EL (cell line): ENCODE data around the gene PNLIPRP3.

Experiments
- DNase-seq: peaks from one replicate; pipeline ENCODE4 v3.0.0-alpha.2; 2016

Gene PNLIPRP3

DNA sequence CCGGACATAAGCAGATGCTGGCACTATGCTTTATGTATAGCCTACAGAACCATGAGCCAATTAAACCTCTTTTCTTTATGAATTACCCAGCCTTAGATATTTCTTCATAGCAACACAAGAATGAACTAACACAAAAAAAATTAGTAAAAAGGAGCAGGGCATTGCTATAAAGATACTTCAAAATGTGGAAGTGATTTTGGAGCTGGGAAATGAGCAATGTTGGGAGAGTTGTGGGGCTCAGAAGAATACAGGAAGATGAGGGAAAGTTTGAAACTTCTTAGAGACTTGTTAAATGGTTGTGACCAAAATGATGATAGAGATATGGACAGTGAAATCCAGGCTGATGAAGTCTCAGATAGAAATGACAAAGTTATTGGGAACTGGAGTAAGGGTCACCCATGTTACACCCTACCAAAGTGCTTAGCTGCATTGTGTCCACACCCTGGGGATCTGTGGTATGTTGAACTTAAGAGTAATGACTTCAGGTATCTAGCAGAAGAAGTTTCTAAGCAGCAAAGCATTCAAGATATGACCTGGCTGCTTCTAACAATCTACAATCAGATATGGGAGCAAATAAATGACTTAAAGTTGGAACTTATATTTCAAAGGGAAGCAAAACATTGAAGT, 24.2 kb downstream of the PNLIPRP3 start:
- DNase-seq: no peak

DNA sequence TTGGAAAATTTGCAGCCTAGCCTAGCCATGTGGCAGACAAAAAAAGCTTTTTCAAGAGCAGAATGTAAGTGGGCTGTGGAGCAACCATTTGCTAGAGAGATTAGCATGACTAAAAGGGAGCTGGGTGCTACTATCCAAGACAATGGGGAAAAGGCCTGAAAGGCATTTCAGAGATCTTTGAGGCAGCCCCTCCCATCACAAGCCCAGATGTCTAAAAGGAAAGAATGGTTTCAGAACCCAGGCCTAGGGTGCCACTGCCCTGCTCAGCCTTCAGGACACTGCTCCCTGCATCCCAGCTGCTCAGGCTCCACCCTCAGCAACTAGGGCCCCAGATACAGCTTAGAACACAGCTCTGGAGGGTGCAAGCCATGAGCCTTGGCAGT, 24.7 kb downstream of the PNLIPRP3 start:
- DNase-seq: no peak

DNA sequence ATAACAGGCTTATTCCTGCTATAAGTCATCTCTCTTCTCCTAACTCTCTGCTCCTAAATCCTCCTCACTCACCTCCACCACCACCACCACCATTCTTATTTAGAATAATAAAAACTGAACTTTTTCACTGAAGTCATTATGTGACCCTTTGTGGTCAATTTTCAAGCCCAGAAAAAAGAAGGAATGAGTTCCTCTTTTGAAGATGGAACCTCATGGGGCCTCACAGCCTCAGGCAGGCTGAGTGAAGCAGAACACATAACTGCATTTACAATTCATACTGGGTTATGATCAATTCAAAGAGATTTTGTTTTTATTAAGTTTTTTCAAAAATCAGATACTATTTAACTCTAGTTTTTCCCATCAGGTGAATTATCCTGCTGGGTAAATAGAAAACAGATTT, 29.8 kb downstream of the PNLIPRP3 start:
- DNase-seq: no peak

DNA sequence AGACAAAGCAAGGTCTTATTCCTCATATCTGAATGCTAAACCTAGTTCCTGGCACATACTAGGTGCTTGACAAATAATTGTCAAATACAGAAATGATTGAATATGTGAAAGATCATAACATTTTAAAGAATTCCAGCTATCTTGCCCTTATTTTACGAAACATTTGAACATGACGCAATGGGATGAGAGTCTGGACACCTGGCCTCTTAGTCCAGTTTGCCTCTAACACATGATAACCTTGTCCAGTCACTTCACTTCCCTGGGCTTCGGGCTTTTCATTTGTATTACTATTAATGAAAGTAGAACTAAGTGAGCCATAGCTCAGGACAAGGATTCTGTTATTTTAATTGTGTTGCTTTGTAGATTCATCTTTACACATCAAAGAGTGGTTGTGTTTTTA, 32.6 kb downstream of the PNLIPRP3 start:
- DNase-seq: no peak

DNA sequence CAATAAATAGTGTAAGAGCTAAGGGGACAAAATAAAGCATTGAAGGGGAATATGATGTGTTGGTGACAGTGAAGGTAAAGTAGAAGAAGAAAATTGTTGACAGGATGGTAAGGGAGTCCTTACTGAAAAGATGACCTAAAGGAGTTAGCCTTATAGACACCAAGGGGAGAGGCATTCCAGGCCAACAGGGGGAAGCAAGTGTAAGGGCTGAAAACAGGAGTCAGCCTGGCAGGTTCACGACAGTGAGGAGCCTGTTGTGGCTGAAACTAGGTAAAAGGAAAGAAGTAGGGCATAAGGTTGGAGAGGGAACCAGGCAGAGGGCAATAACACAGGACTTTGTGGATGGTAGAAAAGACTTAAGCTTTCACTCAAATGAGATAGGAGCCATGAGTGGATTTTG, 34.0 kb downstream of the PNLIPRP3 start:
- DNase-seq: no peak

DNA sequence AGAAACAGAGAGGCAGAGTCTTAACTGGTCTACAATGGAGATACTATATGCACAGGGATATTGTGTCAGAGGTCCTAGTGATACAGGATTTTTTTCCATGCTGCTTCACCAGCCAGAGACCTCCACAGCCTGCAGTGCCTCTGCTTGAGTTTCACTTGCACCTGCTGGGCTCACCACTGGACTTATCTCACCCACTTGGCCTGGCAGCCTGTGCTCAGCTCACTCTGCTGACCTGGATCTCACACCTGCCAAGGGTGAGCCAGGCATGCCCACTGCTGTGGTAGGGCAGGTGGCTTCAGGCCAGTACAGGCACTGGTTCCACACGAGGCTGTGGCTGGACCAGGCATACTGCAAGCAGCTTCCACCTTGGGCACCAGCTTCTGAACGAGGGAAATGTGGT, 36.6 kb downstream of the PNLIPRP3 start:
- no peak for DNase-seq

DNA sequence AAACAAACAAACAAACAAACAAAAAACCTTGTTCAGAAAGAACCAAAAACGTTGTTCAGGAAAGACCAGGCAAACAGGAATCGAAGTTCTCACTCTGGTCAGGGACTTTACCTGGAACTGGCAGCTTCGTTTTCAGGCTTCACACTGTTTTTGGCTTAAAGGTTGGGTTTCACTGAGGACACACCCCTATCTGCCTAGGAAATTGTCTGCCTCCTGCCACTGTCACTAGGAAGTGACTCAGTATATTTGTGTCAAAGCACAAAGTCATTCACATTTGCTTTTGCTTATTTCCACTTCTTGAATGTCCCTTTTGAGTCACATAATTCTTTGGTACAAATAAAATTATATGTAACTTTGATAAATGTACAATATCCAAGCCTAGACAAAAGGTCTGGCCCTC, 37.9 kb downstream of the PNLIPRP3 start:
- no peak for DNase-seq

DNA sequence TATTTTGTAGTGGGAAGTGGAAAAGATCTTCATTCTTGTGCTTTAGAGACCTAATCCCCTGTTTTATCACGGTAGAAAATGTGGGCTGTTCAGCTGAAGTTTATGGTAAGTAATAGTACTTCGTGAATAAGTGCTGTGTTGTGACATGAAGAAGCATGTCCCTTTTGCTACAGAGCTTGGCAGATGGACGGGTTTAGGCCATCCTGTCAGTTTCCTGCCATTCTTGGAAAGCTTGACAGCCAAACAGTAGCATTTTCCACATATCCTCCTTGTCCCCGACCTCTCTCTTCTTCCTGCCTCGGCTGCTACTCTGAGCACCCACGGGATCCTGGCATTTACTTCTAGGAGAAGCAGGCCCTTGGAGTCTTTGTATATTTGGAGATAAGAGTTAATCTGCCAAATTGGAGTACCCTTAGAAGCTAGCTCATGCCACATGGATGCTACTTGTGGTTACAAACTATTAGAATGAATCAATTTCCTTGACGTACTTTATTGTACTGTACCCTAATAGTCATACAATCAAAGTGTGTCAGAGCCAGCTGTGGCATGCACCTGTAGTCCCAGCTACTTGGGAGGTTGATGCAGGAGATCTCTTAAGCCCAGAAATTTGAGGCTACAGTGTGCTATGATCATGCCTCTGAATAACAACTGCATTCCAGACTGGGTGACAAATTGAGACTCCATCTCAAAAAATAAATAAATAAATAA, 39.2 kb downstream of the PNLIPRP3 start:
- no peak for DNase-seq

DNA sequence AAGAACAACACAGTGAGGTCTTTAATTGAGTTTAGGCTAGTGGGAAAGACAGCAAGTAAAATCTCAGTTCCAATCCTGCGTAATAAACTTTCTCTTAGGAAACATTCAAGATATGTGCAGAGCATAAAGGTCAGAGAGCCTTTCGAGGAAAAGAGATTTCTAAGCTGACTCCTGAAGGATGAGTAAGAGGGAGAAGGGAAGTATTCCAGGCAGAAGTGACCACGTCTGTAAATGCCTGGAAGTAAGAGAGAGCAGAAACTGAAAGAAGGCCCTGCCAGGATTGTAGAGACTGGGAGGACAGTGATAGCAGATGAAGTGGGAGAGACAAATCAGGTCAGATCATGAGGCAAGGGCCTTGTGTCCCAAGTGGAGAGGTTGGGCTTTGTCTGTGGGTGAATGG, 41.8 kb downstream of the PNLIPRP3 start:
- DNase-seq: peak; percentile 44

DNA sequence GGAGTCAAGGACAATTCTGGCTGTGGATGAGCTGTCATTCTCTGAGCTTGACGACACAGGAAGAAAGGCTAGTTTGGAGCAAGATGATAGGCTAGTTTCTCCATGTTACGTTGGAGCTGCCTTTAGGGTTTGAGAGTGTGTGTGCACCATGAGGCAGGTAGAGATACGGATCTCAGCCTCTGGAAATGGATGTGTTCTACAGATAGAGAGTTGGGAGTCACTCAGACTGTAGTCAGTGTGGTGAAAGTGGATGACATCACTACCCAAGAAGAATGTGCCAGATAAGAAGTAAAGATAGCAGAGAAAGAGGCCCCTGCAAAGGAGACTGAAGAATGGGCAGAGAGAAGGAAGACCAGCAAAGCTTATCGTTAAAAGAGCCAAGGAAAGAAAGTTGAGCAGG, 42.4 kb downstream of the PNLIPRP3 start:
- DNase-seq: peak; percentile 25

DNA sequence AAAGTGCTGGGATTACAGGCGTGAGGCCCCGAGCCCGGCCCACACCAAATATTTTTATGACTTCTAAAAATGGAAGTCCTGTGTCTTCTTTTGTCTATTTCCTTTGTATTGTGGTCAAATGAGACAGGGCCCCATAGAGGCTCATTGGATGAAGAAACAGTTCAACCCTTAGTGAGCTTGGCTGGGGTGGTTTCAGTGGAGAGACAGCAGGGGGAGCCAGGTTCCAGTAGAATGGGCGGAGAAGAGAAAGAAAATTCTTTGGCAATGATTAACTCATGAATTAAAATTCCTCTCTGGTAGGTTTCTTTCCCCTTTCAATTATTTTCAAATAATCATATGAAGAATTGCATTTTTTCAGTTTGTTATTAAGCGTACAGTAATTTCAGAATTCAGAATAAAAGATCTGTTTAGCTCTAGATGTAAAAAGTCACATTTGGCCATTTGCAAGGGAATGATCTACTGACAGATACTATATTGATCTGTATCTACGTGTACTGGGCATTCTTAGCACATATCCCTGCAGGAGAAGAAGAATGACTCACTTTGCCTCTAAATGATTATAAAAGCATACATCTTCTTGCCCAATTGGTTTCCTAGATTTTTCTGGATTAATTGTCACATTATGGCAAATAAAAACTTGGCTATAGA, 43.2 kb downstream of the PNLIPRP3 start:
- peak; percentile 57 for DNase-seq

DNA sequence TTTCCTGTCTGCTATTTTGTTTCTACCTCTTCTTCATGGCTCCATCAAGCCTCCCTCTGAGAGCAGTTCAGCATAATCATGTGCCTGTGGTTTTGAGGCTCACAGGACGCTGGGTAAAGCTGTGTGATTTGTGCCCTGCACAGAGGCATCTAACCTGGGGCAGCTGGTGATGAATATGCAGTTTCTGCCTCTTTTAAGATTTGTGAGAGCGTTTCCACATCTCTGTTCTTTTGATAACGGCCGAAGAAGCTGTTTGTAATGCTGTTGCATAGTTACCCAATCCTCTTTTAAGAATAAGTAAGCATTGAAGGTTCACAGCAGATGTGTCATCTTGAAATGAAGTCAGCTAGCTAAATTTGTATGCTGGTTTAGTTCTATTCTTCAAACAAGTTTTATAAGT, 45.2 kb downstream of the PNLIPRP3 start:
- DNase-seq: no peak

DNA sequence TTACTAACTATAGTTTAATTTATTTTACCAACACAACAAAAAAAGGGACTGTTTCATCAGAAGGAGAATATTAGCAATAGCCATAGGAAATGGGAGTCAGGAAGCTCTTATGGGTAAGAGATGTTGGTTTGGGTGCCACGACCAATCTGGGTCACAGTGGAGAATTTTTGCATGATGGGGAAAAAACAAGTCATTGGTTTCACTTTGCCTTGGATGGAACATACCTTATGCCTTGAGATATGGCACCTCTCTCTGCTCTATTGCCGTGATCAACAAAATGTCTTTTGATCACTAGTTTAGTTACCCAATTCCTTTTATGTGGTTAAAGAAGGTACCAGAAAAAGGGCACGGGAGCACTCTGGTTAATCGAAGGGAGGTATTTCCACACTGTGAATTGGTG, 48.2 kb downstream of the PNLIPRP3 start:
- DNase-seq: no peak

DNA sequence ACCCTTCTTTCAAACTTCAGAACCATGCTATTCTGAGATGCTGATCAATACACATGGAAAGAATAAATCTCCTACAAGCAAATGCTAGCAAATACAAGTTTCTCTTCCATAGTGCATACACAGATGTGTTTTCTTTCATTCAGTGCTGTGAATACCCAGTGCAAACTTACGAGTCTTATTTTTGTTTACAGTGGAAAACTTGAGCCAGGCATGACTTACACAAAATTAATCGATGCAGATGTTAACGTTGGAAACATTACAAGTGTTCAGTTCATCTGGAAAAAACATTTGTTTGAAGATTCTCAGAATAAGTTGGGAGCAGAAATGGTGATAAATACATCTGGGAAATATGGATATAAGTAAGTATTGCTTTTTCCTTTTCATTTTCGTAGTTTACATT, 48.8 kb downstream of the PNLIPRP3 start:
- DNase-seq: no peak

DNA sequence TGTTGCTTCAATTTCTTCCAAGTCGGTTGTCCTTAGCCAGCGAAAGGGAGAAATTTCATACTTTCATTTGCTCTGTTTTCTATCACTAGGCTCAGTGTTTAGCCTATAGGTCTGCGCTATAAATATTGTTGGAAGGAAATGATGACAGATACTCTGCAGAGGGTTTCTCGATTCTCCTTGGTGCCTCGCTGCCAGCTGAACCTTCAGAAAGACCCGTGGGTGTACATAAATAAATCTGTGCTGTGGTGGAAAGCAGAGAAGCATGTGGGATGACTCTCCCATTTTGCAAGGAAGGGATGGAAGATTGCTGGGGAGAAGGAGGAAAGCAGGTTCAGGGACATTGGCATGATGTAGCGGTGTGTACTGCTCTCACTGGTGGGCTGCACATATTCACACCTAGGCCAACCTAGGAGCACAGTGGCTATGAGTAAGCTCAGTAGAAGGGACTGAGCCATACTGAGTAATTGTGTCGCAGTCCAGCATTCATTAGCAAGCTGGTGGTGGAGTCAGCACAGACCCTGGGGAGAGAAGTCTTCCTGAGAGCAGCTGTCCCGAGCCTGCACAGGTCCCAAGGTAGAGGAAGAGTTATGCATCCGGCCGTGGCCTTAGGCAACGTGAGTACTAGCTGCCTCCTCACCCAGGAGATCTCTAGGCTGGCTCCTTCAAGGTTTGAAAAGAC, 50.5 kb downstream of the PNLIPRP3 start:
- no peak for DNase-seq

DNA sequence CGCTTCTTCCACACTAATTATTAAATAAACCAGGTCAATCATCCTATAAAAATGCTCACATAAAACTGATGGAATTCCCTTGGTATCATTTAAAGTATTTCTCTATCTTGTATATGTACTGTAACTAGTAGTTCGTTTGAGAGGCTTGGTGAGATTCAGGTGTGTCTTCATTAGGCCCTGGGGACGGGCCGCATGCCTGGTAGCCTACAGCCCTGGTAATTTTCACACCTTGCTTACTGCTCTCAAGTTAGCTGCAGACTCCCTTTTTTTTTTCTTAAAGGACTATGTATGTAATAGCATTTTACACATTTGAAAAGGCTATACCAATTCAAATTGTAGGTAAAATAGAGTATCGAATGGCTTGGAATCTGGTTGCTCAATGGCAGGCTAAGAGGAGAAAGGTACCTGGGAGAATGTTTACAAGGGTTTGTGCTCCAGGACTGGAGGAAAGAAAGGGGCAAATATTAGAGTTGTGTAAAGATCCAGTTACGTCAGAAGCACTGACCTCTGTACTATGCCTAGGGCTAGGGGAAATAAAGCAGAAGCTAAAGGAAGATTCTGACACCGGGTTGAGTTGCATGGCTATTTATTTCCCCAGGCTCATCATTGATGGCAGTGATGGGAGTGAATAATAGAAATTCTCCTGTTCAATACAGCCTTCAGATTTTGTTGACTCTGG, 59.3 kb downstream of the PNLIPRP3 start:
- DNase-seq: no peak

DNA sequence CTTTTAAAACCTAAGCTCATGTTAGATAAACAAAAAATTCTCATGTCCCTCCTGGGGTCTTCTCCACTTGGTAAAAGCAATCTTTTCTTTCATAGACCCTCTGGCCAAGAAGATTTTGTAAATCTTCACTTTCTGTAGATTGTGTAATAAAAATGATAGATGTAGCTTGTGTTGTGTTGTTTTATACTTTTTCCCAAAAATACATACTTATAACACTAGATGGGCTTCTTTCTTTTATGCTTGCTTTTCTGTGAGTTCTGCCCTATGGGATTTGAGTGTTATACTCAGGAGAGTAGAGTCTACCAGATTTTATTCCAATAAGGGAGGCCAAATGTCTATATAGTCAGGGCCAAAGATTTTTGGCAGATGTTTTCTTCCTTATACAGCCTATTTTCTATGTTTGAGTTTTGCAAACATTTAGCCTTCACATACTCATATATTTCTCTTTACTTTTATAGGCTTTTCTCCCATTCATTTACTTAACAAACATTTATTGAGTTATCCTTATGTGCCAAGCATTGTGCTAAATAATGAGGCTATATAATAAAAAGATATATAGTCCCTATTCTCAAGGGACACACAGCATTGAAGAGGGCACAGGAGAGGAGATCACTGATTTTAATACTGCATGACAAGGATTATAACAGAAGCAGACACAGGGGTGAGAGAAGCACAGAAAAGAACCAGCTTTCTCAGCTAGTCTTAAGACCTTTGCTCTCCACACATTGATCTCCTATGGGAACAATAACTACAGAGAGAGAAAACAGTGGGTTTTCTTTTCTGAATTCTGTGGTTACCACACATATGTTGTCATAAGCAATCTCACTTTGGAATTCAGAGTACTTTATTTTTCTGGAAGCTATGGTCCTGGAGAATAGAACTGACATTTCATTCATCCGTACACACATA, 60.1 kb downstream of the PNLIPRP3 start:
- DNase-seq: no peak

DNA sequence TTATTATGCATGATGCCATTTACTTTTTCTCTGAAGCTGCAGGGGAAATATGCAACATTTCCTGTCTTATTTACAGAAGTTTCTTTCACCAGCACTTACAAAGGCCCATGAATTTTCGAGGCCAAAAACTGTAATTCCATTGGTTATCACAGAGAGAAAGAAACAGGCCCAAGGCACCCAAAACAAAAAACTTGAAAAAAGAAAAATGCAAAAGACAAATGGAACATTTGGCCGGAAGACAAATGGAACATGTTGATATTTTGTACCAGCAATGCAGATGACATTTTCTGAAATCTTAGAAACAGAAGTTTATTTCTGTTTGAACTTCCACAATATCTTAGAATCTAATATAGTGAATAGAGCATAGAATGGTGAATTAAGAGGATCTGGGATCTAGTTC, 61.8 kb downstream of the PNLIPRP3 start:
- no peak for DNase-seq

DNA sequence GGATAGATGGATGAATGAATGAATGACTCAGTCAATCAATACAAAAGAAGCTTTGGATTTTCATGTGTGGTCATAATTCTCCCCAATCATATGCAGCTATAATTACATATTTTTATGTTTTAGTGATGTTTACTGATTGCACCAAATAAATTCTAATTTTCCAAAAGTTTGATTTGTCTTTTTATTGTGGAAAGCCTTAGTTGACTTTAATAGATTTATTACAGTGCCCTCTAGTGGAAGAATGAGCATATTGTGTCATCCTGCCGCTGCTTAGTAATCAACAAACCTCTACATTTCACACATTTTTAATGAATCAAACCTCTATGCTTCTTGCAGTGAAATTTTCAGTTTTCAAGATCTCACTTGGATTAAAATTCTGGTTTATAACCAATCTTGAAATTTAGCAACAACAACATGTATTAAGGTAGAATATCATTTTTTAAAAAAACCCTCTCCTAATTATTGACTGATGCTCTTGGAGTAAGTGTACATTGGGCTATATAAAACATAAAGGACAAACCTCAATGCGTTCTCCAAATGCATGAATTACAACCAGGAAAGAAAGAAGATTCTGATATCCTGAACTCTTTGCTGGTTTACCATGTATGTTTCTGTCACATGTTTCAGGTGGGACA, 62.5 kb downstream of the PNLIPRP3 start:
- DNase-seq: peak; percentile 11

DNA sequence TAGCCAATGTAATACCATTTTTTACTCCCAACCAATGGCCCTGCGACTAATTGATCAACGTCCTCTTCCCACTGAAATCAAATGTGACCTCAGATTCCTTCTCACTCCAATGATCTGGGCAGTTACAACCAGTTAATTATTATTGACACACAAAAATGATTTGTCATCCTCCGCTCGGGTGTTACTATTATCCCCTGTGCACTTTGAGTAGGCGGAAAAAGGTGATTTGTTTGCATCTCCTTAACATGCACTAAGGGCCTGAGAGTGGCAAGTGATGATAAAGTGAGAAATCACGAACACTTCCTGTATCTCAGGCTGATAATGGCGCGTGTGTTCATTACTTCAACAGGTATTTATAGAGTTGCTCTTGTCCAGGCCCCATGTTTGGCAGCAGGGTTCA, 77.1 kb downstream of the PNLIPRP3 start:
- DNase-seq: no peak

DNA sequence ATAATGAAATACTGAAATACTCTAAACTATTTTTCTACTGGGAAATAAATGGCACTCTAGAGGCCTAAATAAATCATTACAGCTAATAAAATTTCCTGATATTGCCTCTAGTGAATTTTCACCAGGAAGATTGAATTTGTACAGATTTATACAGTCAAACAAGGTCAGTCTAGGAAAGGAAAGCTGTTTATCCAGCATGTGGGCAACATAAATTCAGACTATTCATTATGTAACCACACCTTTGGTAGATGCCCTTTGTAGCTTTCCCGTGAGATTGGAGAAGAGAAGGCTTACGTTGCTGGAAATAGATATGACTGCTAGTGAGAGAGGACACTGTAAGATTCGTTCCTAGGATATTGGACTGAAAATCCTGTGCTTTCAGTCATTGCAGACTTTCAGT, 82.9 kb downstream of the PNLIPRP3 start:
- no peak for DNase-seq

DNA sequence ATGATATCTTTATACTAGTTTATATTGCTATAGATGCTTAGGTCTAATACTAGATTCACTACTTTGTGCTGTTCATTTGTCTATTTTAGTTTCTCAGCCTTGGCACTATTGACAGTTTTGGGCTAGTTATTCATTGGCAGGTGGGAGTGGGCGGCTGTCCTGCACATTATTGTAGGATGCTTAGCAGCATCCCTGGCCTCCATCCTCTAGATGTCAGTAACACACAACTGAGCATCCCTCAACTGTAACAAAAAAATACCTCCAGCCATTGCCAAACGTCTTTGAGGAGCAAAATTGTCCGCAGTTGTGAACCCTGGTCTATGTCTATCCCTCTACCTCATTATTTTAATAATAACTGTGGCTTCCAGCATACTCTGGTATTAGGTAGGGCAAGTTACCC, 83.7 kb downstream of the PNLIPRP3 start:
- no peak for DNase-seq
